Activated T-cell treated with anti-CD3 and anti-CD28 coated beads, Interleukin-2, amount 50 U/mL, for 4 hours (primary cell): ENCODE measurements around the gene EP400. TPM values are rescaled to one million over a fixed set of nuclear protein-coding genes. Genes with fewer than 3 reads are reported as not detected.

Experiments used
- ATAC-seq, 2 donors: fragments of 200-7000 bp; cut with Tn5 transposase; one replicate each; pipeline ENCODE4 v1.10.0; 2021
- DNase-seq: peaks from one replicate; pipeline ENCODE4 v3.0.0-alpha.2; 2020
- H3K27me3 Mint-ChIP-seq: one replicate; pipeline ENCODE4 v1.8.0; 2021; ENCODE audit warnings: low read depth, mixed read lengths
- H3K36me3 Mint-ChIP-seq: one replicate; pipeline ENCODE4 v1.8.0; 2022; ENCODE audit warnings: mixed read lengths; ENCODE audit not compliant: insufficient read depth
- H3K4me1 Mint-ChIP-seq: one replicate; pipeline ENCODE4 v1.8.0; 2021; ENCODE audit warnings: low read depth, mixed read lengths
- H3K4me3 Mint-ChIP-seq: one replicate; pipeline ENCODE4 v1.8.0; 2021; ENCODE audit warnings: mild to moderate bottlenecking, moderate library complexity, mixed read lengths
- H3K9me3 Mint-ChIP-seq: one replicate; pipeline ENCODE4 v1.8.0; 2021; ENCODE audit warnings: mixed read lengths
- total RNA-seq, 3 donors: library from RNA; stranded (reverse); gene quantifications; one replicate each; pipeline ENCODE4 v1.2.1, GENCODE V29; 2021

Gene EP400
- total RNA-seq, 3 donors from 2014 or later, result 53.3 to 57.2 (median 56.9) TPM

- peak; percentile 92 for DNase-seq
- peak; percentile 83 to 86 for ATAC-seq
- Mint-ChIP-seq H3K36me3 (peaks cover 19% of the 10 kb centered on the region), H3K9me3 (no peaks in the 10 kb centered on the region), H3K4me1 (peaks cover 19% of the 10 kb centered on the region), H3K4me3 (peak within 1 kb of the TSS; percentile 97), H3K27me3 (no peaks in the 10 kb centered on the region)
Measured at GRCh38 chr12:131928711-131929580, 20.8 kb upstream of the EP400 start, which contains the start of gene PUS1. TSS of gene PUS1 (plus strand) at chr12:131929276. CDS start at chr12:131929723, 447 bp downstream.

GRCh38 chr12:131929581-131930456, 19.9 kb upstream of the EP400 start:
- Mint-ChIP-seq H3K27me3 (no peaks in the 10 kb centered on the region), H3K4me1 (peaks cover 16% of the 10 kb centered on the region), H3K36me3 (peaks cover 20% of the 10 kb centered on the region), H3K4me3 (peak overlapping the region; percentile 97), H3K9me3 (no peaks in the 10 kb centered on the region)
- DNase-seq, result peak; percentile 17
- peak; percentile 7 to 15 for ATAC-seq

- H3K9me3 Mint-ChIP-seq, result no peaks in the 10 kb centered on the region
- H3K4me3 Mint-ChIP-seq, result peak overlapping the region; percentile 97
- no peak for ATAC-seq
- peaks cover 13% of the 10 kb centered on the region for H3K4me1 Mint-ChIP-seq
- peaks cover 20% of the 10 kb centered on the region for H3K36me3 Mint-ChIP-seq
- H3K27me3 Mint-ChIP-seq, result no peaks in the 10 kb centered on the region
- no peak for DNase-seq
Measured at GRCh38 chr12:131930510-131930909, 19.2 kb upstream of the EP400 start.

- no peak for ATAC-seq
- DNase-seq, result no peak
- no peaks in the 10 kb centered on the region for H3K9me3 Mint-ChIP-seq
- H3K27me3 Mint-ChIP-seq, result no peaks in the 10 kb centered on the region
- H3K36me3 Mint-ChIP-seq, result peaks cover 29% of the 10 kb centered on the region
- no peak overlapping the region for H3K4me3 Mint-ChIP-seq
- peaks cover 11% of the 10 kb centered on the region for H3K4me1 Mint-ChIP-seq
Measured at GRCh38 chr12:131933387-131933786, 16.4 kb upstream of the EP400 start.

- H3K9me3 Mint-ChIP-seq, result no peaks in the 10 kb centered on the region
- DNase-seq (no peak), ATAC-seq (no peak)
- H3K27me3 Mint-ChIP-seq, result no peaks in the 10 kb centered on the region
- H3K4me3 Mint-ChIP-seq, result no peak overlapping the region
- peaks cover 29% of the 10 kb centered on the region for H3K36me3 Mint-ChIP-seq
- H3K4me1 Mint-ChIP-seq, result peaks cover 11% of the 10 kb centered on the region
Measured at GRCh38 chr12:131934535-131934934, 15.2 kb upstream of the EP400 start.

GRCh38 chr12:131938082-131938481, 11.7 kb upstream of the EP400 start:
- H3K36me3 Mint-ChIP-seq, result peaks cover 30% of the 10 kb centered on the region
- H3K27me3 Mint-ChIP-seq, result no peaks in the 10 kb centered on the region
- DNase-seq (no peak), ATAC-seq (no peak)
- no peaks in the 10 kb centered on the region for H3K4me1 Mint-ChIP-seq
- no peaks in the 10 kb centered on the region for H3K9me3 Mint-ChIP-seq
- H3K4me3 Mint-ChIP-seq, result no peak overlapping the region

GRCh38 chr12:131939007-131939406, 10.7 kb upstream of the EP400 start:
- H3K27me3 Mint-ChIP-seq, result no peaks in the 10 kb centered on the region
- no peak overlapping the region for H3K4me3 Mint-ChIP-seq
- H3K36me3 Mint-ChIP-seq, result peaks cover 26% of the 10 kb centered on the region
- no peak for ATAC-seq
- H3K4me1 Mint-ChIP-seq, result no peaks in the 10 kb centered on the region
- DNase-seq, result no peak
- no peaks in the 10 kb centered on the region for H3K9me3 Mint-ChIP-seq

GRCh38 chr12:131940141-131940547, 9.6 kb upstream of the EP400 start:
- Mint-ChIP-seq H3K4me1 (no peaks in the 10 kb centered on the region), H3K9me3 (no peaks in the 10 kb centered on the region), H3K4me3 (no peak overlapping the region), H3K36me3 (peaks cover 32% of the 10 kb centered on the region), H3K27me3 (no peaks in the 10 kb centered on the region)
- DNase-seq (no peak), ATAC-seq (no peak)

- Mint-ChIP-seq H3K9me3 (no peaks in the 10 kb centered on the region), H3K27me3 (no peaks in the 10 kb centered on the region), H3K4me1 (no peaks in the 10 kb centered on the region), H3K4me3 (no peak overlapping the region), H3K36me3 (peaks cover 33% of the 10 kb centered on the region)
- no peak for ATAC-seq
- DNase-seq, result no peak
Measured at GRCh38 chr12:131941116-131941986, 8.4 kb upstream of the EP400 start.

GRCh38 chr12:131941987-131942341, 7.8 kb upstream of the EP400 start:
- no peaks in the 10 kb centered on the region for H3K4me1 Mint-ChIP-seq
- ATAC-seq, result no peak
- H3K4me3 Mint-ChIP-seq, result no peak overlapping the region
- H3K9me3 Mint-ChIP-seq, result no peaks in the 10 kb centered on the region
- DNase-seq, result no peak
- peaks cover 31% of the 10 kb centered on the region for H3K36me3 Mint-ChIP-seq
- no peaks in the 10 kb centered on the region for H3K27me3 Mint-ChIP-seq

GRCh38 chr12:131942671-131943070, 7.1 kb upstream of the EP400 start:
- peaks cover 29% of the 10 kb centered on the region for H3K36me3 Mint-ChIP-seq
- no peak overlapping the region for H3K4me3 Mint-ChIP-seq
- ATAC-seq (no peak), DNase-seq (no peak)
- H3K27me3 Mint-ChIP-seq, result no peaks in the 10 kb centered on the region
- no peaks in the 10 kb centered on the region for H3K9me3 Mint-ChIP-seq
- H3K4me1 Mint-ChIP-seq, result peaks cover 3% of the 10 kb centered on the region

GRCh38 chr12:131943389-131943788, 6.4 kb upstream of the EP400 start:
- peaks cover 9% of the 10 kb centered on the region for H3K4me1 Mint-ChIP-seq
- no peak overlapping the region for H3K4me3 Mint-ChIP-seq
- no peak for ATAC-seq
- H3K36me3 Mint-ChIP-seq, result peaks cover 25% of the 10 kb centered on the region
- H3K27me3 Mint-ChIP-seq, result no peaks in the 10 kb centered on the region
- H3K9me3 Mint-ChIP-seq, result no peaks in the 10 kb centered on the region
- no peak for DNase-seq

- Mint-ChIP-seq H3K4me1 (peaks cover 14% of the 10 kb centered on the region), H3K27me3 (no peaks in the 10 kb centered on the region), H3K36me3 (peaks cover 25% of the 10 kb centered on the region), H3K9me3 (no peaks in the 10 kb centered on the region), H3K4me3 (no peak overlapping the region)
- DNase-seq (no peak), ATAC-seq (no peak)
Measured at GRCh38 chr12:131943876-131944275, 5.9 kb upstream of the EP400 start.
